GM23338 (cell line): Measurements from ENCODE around the gene NPEPL1.

Experiments used
- CTCF ChIP-seq, 2 experiments: fragments of 200-600 bp in 1 of 2; sonication (generic) in 1 of 2; conservative IDR thresholded peaks; 2 replicates each; pipeline versions ENCODE4 v1.5.1 to v1.6.1; 2016 to 2017; ENCODE audit warnings: antibody characterized with exemption in 2 of 2, low read depth in 2 of 2, mild to moderate bottlenecking in 2 of 2, moderate library complexity in 1 of 2
- EZH2phosphoT487 ChIP-seq: fragments of 200-600 bp; sonication (generic); IDR thresholded peaks from one replicate; pipeline ENCODE4 v1.8.1; 2018; ENCODE audit warnings: antibody characterized with exemption; ENCODE audit not compliant: unreplicated experiment
- POLR2AphosphoS5 ChIP-seq: IDR thresholded peaks from 2 replicates; pipeline ENCODE4 v1.6.1; 2016; ENCODE audit warnings: antibody characterized with exemption, low read depth
- STAT1 ChIP-seq: IDR thresholded peaks from one replicate; pipeline ENCODE4 v1.6.1; 2016; ENCODE audit warnings: antibody characterized with exemption; ENCODE audit not compliant: unreplicated experiment

- TF ChIP-seq POLR2AphosphoS5 (no peak), CTCF (conservative IDR thresholded peaks at IDR 0.05; ENCODE audit: low read depth in 2 of 2) (no peak), EZH2phosphoT487 (no peak), STAT1 (no peak)
Measured at GRCh38 chr20:58759947-58760346, 67.3 kb downstream of the NPEPL1 start.
